ENCODE results near the gene IPCEF1.

- TF ChIP-seq CTCF (IDR thresholded peaks at IDR 0.05): no peak
- TF ChIP-seq RAD21 (conservative IDR thresholded peaks at IDR 0.05 in 1 of 2, IDR thresholded peaks at IDR 0.05 in 1 of 2): no peak
- TF ChIP-seq SMC3 (IDR thresholded peaks at IDR 0.05): no peak
- TF ChIP-seq EHMT2 (IDR thresholded peaks at IDR 0.05; ENCODE audit: low read depth): no peak
- TF ChIP-seq POLR2A (IDR thresholded peaks at IDR 0.05; ENCODE audit: low read length): no peak
- no peak for TF ChIP-seq EP300 (IDR thresholded peaks at IDR 0.05)
- TF ChIP-seq POLR2AphosphoS2 (conservative IDR thresholded peaks at IDR 0.05; ENCODE audit: low read length): no peak
- no peak for TF ChIP-seq TFCP2L1 (CRISPR knock-in tag; IDR thresholded peaks at IDR 0.05)
- TF ChIP-seq HOXA7 (CRISPR knock-in tag; IDR thresholded peaks at IDR 0.05): no peak
- no peak for TF ChIP-seq MYC (IDR thresholded peaks at IDR 0.05; ENCODE audit: borderline replicate concordance, low read length)
Measured at GRCh38 chr6:154406301-154406700, 49.7 kb upstream of the IPCEF1 start.
